NK-92 treated with Interleukin-12 subunit alpha and Interleukin-12 subunit beta, amount 100 ng/mL, for 24 hours (cell line): ENCODE results near the gene KRT17.
A peak's percentile ranks its signal among the peaks of the same experiment; 100 is the strongest.
"Not testable (repeated sequence)": the region's sequence is repeated elsewhere in the genome, so short reads cannot be mapped to it uniquely, and the experiment has no call there.

ENCODE experiments used
- DNase-seq: peaks from one replicate; lab custom pipeline; 2025; lab: John Stamatoyannopoulos, UW

The KRT17 gene

GRCh38 chr17:41653892-41654677 lies 29.7 kb upstream of the KRT17 start:
- DNase-seq, result no peak

GRCh38 chr17:41653421-41653820 lies 29.0 kb upstream of the KRT17 start:
- DNase-seq, result no peak

DNA sequence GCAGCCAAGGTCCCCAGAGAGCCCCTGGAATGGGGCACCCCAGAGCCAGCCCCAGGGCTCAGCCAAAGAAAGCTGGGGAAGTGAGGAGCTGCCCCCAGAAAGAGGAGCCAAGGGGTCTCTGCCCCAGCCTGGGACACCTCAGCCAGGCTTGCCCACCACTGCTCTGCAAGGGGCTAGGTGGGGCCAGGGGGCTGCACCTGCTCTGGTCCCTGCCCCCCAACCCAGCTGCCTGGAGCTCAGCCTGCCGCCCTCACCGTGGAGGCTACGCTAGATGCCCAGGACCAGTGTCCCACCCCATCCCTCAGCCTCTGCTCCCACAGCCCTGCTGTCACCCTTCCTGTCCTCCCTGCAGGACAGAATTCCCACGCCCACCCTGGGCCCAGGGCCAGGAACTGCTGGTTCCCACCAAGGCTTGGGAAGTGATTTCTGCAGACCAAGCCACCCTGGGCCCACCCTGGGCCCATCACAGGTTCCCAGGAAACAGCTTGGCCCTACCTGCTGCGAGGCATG lies 28.1 kb upstream of the KRT17 start:
- no peak for DNase-seq

DNA sequence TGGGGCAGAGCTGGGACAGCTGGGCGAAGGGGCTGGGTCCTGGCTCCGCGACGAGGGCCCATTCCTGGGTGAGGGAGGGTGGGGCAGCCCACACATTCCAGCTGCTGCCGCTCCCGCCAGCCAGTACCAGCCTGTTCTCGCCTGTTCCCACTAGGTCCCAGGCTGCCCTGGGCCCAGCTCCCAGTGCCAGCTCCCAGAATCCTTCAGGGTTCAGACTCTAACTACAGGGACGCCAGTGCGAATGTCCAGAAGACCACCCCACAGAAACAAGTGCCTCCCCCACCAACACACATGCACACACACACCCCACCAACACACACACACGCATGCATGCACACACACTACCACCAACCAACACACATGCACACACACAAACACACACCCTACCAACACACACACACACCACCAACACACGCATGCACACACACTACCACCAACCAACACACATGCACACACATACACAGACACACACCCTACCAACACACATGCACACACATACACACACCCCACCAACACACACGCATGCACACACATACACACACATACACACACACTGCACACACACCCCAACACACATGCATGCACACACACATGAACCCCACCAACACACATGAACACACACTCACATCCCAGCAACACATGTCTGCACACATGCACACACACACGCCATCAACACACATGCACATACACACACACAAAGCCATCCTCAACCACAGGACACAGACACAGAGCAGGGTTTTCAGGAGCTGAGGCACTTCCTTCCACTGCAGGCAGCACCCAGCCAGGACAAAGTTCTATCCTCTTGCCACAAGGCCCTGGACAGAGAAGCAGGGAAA lies 27.5 kb upstream of the KRT17 start:
- no peak for DNase-seq

GRCh38 chr17:41650794-41651624 lies 26.6 kb upstream of the KRT17 start:
- no peak for DNase-seq

DNA sequence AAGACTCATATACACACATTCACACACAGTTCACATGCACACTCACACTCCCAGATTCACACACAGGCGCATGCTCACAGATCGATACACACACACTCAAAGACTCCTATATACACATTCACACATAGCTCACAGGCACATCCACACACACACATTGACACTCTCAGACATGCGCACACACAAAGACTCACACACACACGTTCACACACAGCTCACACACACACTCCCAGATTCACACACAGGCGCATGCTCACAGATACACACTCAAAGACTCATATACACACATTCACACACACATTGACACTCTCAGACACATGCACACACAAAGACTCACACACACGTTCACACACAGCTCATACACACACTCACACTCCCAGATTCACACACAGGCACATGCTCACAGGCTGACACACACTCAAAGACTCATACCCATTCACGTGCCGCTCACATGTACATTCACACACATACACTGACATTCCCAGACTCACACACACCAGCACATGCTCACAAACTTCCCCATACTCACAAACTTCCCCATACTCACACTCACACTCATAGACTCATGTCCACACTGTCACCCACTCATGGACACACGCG lies 25.6 kb upstream of the KRT17 start:
- DNase-seq, result no peak

GRCh38 chr17:41648411-41649195 lies 24.2 kb upstream of the KRT17 start:
- peak; percentile 52 for DNase-seq

DNA sequence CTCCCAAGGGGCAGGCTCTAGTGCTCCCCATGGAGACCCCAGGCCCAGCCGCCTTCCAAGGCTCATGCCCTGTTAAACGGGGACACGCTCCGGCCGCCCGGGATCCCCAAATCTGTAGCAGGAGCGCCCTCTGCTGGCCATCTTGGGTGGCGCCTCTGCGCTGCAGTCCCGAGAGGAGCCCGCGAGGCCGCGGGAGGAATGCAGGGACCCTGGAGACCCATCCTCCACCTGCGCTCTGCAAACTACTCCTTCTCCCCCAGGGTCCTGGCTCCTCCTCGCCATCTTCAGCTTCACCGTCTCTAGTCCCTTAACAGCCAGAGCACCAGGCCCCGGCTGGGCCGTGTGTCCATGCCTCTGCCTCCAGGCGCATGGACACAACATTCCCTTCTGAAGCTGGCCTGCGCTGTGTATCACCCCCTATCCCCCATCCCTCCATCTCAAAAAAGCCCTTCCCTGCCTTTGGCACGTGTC lies 23.6 kb upstream of the KRT17 start:
- DNase-seq, result peak; percentile 69

DNA sequence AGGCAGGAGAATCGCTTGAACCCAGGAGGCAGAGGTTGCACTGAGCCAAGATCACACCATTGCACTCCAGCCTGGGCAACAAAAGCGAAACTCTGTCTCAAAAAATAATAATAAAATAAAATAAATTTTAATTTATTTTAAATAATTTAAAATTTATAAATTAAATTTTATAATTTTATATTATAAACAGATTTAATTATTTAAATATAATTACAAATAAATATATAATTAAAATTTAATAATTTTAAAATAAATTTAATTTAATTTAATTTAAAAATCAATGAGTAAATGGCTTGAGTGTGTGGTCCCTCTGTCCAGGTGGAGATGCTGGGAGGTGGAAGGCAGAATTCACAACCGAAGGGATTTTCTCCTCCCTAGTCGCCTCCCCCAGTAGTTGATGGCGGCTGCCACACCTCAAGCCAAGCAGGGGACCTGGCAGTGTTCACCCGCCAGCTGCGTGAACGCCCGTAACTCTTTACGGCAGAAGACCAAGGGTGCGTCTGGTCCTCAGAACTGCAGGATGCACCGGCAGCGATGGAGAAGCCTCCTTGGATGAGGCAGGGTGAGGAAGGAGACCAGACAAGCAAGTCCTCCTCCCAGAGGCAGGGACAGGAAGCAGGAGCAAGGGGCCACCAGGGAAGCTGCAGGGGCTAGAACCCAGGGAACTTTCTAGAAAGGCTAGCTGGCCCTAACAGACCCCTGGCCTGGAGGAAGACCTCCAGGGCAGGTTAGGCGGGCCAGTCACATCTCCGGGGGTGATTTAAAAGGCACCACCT lies 22.9 kb upstream of the KRT17 start:
- DNase-seq, result no peak

GRCh38 chr17:41642252-41643156 lies 18.1 kb upstream of the KRT17 start:
- DNase-seq, result no peak

GRCh38 chr17:41640596-41640995 lies 16.2 kb upstream of the KRT17 start:
- not testable (repeated sequence) for DNase-seq

DNA sequence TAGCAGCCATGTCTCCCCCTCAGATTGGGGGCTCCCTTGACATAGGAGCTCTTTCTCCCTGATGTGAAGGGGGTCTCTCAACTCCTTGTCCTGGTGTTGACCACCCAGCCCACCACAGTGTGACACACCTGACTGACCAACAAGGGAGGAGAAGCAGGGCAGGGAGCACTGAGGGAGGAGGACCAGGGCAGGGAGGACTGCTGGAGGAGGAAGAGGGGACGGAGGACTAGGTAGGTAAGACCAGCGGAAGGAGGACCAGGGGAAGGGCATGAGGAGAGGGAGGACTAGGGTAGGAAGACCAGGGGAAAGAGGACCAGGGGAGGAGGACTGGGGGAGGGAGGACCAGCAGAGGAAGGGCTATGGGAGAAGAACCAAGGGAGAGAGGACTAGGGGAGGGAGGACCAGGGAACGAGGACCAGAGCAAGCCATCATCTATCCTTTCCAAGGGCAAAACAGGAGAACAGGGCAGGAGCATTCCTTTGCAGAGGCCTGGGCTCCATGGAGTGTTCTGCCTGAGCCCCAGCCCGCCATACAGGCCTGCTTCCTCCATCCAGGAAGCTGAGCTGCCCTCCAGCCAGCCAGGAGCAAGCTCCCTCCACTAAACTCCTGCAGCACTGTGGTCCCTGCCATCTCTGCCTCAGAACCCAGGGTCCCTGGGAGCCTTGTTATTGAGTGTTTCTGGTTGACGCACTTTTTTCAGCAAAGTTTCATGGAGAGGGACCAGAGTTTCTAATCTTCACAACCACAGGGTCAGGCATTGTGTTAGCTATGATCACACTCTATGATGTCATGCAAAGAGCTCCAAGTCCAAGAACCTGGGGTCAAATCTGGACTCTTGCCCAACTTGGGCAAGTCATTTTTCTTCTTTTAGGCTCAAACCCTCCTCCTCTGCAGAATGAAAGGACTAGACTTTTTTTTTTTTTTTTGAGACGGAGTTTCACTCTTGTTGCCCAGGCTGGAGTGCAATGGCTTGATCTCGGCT lies 15.4 kb upstream of the KRT17 start:
- no peak for DNase-seq

DNA sequence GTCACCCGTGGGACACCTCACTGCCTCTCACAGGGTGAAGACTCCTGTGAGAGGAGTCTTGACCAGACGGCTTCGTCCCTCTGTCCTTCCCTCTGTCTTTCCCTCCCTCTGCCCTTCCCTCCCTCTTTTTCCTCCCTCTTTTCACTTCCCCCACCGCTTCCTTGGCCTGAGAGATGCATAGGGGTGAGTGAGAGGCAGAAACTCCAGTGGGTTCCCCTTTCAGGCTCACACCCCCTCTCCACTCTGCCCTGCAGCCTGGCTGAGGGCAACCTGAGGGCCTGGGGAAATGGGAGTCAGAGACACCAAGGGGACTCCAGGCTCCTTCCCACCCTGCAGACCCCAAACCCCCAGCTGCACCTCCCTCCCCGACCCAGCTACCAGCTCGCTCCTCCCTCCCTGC lies 14.6 kb upstream of the KRT17 start:
- no peak for DNase-seq

DNA sequence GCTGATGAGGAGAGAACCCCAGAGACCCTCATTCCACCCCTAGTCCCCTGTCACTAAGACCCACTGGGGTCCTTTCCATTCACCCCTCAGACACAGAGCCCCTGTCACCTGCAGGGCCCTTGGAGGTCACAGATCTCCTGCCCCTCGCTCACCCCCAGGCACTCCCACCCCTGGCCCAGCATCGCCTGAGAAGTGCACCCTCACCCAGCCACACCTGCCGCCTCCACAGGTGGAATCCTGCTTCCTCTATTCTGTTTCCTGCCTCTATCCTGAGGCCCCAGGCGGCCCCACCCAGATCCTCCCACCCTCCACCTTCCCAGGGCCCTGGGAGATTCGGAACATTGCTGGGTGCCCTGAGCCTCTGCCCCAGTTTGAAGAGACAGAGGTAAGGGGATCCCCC lies 13.8 kb upstream of the KRT17 start:
- no peak for DNase-seq

GRCh38 chr17:41636652-41637051 lies 12.3 kb upstream of the KRT17 start:
- DNase-seq, result no peak

DNA sequence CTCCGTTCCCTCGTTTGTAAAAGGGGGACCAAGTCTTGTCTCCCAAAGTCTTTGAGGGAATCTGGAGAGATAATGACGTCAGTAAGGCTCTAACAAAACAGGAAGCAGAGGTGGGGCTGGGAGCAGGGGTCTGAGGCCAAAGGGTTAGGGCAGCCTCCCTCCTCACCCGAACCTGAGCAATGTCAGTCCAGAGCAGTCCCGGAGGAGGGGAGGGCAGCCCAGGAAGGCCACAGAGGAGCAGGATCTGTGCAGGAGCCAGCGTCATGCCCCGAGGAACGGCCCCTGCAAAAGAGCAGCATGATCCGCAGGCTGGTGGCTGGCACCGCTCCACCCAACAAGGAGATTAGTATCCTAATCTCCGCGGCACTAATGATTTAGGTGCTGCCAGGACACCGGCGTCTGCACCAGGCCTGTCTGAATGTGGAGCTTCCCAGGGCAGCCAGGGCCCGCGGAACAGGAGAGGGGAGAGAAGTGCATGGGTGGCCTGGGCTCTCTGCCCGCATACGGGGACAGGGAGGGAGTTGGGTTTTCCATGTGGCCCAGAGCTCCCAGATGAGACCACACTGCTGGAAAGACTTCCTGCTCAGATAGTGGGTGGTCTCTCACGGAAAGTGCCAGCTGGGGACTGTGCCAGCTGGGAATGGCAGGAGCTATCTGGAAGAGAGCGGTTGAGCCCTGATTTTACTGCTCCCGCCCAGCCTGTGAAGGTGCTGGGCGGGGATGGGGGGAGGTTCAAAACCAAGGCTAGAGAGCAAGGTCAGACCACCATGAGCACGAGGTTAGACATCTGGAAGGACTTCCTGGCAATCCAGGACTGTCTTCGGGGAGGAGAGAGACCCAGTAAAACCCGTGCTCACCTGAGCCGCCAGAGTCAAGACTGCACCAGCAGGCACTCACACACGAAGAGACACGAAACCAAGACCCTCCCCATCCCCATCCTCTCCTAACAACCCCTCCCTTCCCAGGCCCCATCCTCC lies 11.0 kb upstream of the KRT17 start:
- DNase-seq, result no peak

DNA sequence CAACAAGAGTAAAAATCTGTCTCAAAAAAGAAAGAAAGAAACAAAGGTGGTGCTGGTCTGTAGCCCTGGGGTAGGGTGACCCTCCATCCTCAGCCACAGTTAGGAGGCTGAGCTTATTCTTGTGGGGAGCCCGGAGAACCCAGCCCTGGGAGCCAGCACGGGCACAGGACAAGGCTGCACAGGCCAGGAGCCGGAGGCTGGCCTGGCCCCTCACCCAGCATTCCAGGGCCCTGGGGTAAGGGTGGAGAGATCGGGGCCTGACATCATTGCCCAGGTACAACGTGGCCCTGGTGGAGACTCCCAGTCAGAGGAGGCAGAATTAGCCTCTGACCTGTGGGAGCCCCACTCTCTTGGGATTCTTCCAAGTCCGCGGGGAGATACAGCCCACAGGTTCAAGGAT lies 10.3 kb upstream of the KRT17 start:
- no peak for DNase-seq
